ENCODE results near the gene ERC2. TPM values are rescaled to one million over a fixed set of nuclear protein-coding genes. Genes with fewer than 3 reads are reported as not detected.

Gene ERC2
- total and polyA plus RNA-seq, 9 donors: 1.2 to 9.4 (median 5.4) TPM

- intact Hi-C loops (cut with DNase I): no loop called here
- H3K9me3 ChIP-seq: no peaks in the 10 kb centered on the region
- DNase-seq: no peak
- H3K36me3 ChIP-seq: no peaks in the 10 kb centered on the region
- WGBS, 3 donors: 79 to 85% (median 81%) methylated on average over 1 of the region's 1 CpG
- H3K27ac ChIP-seq: no peak overlapping the region
- TF ChIP-seq POLR2A (IDR thresholded peaks at IDR 0.05): no peak
- TF ChIP-seq EP300 (IDR thresholded peaks at IDR 0.05): no peak
- no peak for TF ChIP-seq CTCF (IDR thresholded peaks at IDR 0.05)
- no peaks in the 10 kb centered on the region for H3K27me3 ChIP-seq
- H3K4me1 ChIP-seq (ENCODE audit: insufficient read depth): no peaks in the 10 kb centered on the region
- H3K4me3 ChIP-seq: no peak overlapping the region
Observed at GRCh38 chr3:55531321-55531720, 936.9 kb downstream of the ERC2 start.

- no peak overlapping the region for H3K27ac ChIP-seq
- H3K4me3 ChIP-seq: no peak overlapping the region
- intact Hi-C loops (cut with DNase I): no loop called here
- H3K4me1 ChIP-seq (ENCODE audit: insufficient read depth): peaks cover 2% of the 10 kb centered on the region
- H3K27me3 ChIP-seq: no peaks in the 10 kb centered on the region
- TF ChIP-seq POLR2A (IDR thresholded peaks at IDR 0.05) (no peak), EP300 (IDR thresholded peaks at IDR 0.05) (no peak), CTCF (IDR thresholded peaks at IDR 0.05) (no peak)
- H3K9me3 ChIP-seq: no peaks in the 10 kb centered on the region
- WGBS, 3 donors: 96 to 99% (median 98%) methylated on average over 4 of the region's 4 CpGs
- no peak for DNase-seq
- H3K36me3 ChIP-seq: no peaks in the 10 kb centered on the region
Observed at GRCh38 chr3:55527361-55527760, 940.9 kb downstream of the ERC2 start.

GRCh38 chr3:55526332-55527030, 941.8 kb downstream of the ERC2 start:
- no peak overlapping the region for H3K4me3 ChIP-seq
- no peaks in the 10 kb centered on the region for H3K9me3 ChIP-seq
- no peak overlapping the region for H3K27ac ChIP-seq
- H3K27me3 ChIP-seq: no peaks in the 10 kb centered on the region
- peaks cover 2% of the 10 kb centered on the region for H3K4me1 ChIP-seq (ENCODE audit: insufficient read depth)
- H3K36me3 ChIP-seq: no peaks in the 10 kb centered on the region
- intact Hi-C loops (cut with DNase I): no loop called here
- 77 to 93% (median 80%) methylated on average over 10 of the region's 10 CpGs for WGBS, 3 donors
- no peak for DNase-seq
- no peak for TF ChIP-seq POLR2A (IDR thresholded peaks at IDR 0.05)
- TF ChIP-seq EP300 (IDR thresholded peaks at IDR 0.05): no peak
- no peak for TF ChIP-seq CTCF (IDR thresholded peaks at IDR 0.05)

- Histone ChIP-seq H3K9me3 (no peaks in the 10 kb centered on the region), H3K27ac (no peak overlapping the region), H3K36me3 (no peaks in the 10 kb centered on the region)
Observed at GRCh38 chr3:55525436-55525835, 942.8 kb downstream of the ERC2 start.

More at GRCh38 chr3:55525436-55525835, 942.8 kb downstream of the ERC2 start:
- 50 to 57% (median 51%) methylated on average over 3 of the region's 3 CpGs for WGBS, 3 donors
- TF ChIP-seq POLR2A (IDR thresholded peaks at IDR 0.05) (no peak), EP300 (IDR thresholded peaks at IDR 0.05) (no peak), CTCF (IDR thresholded peaks at IDR 0.05) (no peak)
- H3K27me3 ChIP-seq: no peaks in the 10 kb centered on the region
- no peak overlapping the region for H3K4me3 ChIP-seq
- intact Hi-C loops (cut with DNase I): no loop called here
- DNase-seq: no peak
- peaks cover 2% of the 10 kb centered on the region for H3K4me1 ChIP-seq (ENCODE audit: insufficient read depth)

Measured in ovary (tissue), 9 donors.